Measurements from ENCODE around the gene TBC1D5. TPM values are rescaled to one million over a fixed set of nuclear protein-coding genes. Genes with fewer than 3 reads are reported as not detected.

The TBC1D5 gene
- total RNA-seq, 1 experiment from 2014 or later, result 33.9 TPM

GRCh38 chr3:17204049-17204650 lies 538.3 kb downstream of the TBC1D5 start:
- ChIA-PET RAD21 (ENCODE audit: low non-redundant PET in 1 of 2, low total read pairs in 2 of 2, uncharacterized antibody in 2 of 2, unreplicated experiment in 2 of 2) (no interaction called here), CTCF (no interaction called here), POLR2A (no interaction called here)
- no peak overlapping the region for H3K9ac ChIP-seq (ENCODE audit: low read length)
- TF ChIP-seq SRF (IDR thresholded peaks at IDR 0.05; ENCODE audit: low read depth) (no peak), JUND (IDR thresholded peaks at IDR 0.05) (no peak), SP1 (IDR thresholded peaks at IDR 0.05; ENCODE audit: low read depth) (no peak), EZH2phosphoT487 (IDR thresholded peaks at IDR 0.05; ENCODE audit: borderline replicate concordance) (no peak), YY1 (IDR thresholded peaks at IDR 0.05; ENCODE audit: extremely low read depth, insufficient replicate concordance, low read depth, low read length) (no peak), SIN3A (IDR thresholded peaks at IDR 0.05; ENCODE audit: low read depth) (no peak), POLR2A (IDR thresholded peaks at IDR 0.05; ENCODE audit: borderline replicate concordance, extremely low read depth, insufficient read depth, insufficient read length) (no peak), CBX3 (IDR thresholded peaks at IDR 0.05; ENCODE audit: low read depth) (no peak), CEBPB (IDR thresholded peaks at IDR 0.05; ENCODE audit: low read depth) (no peak), ZNF274 (IDR thresholded peaks at IDR 0.05; ENCODE audit: low read depth, low read length) (no peak), TCF7L2 (IDR thresholded peaks at IDR 0.05; ENCODE audit: borderline replicate concordance, extremely low read depth, insufficient read depth, insufficient read length) (no peak), ELF1 (IDR thresholded peaks at IDR 0.05; ENCODE audit: borderline replicate concordance, low read depth) (no peak)
- TF ChIP-seq, protein P1, sequence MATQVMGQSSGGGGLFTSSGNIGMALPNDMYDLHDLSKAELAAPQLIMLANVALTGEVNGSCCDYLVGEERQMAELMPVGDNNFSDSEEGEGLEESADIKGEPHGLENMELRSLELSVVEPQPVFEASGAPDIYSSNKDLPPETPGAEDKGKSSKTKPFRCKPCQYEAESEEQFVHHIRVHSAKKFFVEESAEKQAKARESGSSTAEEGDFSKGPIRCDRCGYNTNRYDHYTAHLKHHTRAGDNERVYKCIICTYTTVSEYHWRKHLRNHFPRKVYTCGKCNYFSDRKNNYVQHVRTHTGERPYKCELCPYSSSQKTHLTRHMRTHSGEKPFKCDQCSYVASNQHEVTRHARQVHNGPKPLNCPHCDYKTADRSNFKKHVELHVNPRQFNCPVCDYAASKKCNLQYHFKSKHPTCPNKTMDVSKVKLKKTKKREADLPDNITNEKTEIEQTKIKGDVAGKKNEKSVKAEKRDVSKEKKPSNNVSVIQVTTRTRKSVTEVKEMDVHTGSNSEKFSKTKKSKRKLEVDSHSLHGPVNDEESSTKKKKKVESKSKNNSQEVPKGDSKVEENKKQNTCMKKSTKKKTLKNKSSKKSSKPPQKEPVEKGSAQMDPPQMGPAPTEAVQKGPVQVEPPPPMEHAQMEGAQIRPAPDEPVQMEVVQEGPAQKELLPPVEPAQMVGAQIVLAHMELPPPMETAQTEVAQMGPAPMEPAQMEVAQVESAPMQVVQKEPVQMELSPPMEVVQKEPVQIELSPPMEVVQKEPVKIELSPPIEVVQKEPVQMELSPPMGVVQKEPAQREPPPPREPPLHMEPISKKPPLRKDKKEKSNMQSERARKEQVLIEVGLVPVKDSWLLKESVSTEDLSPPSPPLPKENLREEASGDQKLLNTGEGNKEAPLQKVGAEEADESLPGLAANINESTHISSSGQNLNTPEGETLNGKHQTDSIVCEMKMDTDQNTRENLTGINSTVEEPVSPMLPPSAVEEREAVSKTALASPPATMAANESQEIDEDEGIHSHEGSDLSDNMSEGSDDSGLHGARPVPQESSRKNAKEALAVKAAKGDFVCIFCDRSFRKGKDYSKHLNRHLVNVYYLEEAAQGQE (IDR thresholded peaks at IDR 0.05; ENCODE audit: low read depth), result no peak
- H3K4me2 ChIP-seq (ENCODE audit: low read length), result no peak overlapping the region
- no peaks in the 10 kb centered on the region for H3K36me3 ChIP-seq (ENCODE audit: control insufficient read depth in 1 of 2, insufficient read depth in 2 of 2, low read length in 2 of 2)
- H4K20me1 ChIP-seq (ENCODE audit: insufficient read depth), result no peaks in the 10 kb centered on the region
- no TSS peak for BruUV-seq (replicated peaks)
- H3K4me3 ChIP-seq (replicated peaks in 1 of 2; ENCODE audit: low read depth in 1 of 2, low read length in 2 of 2), result no peak overlapping the region
- intact Hi-C loops (cut with micrococcal nuclease), result no loop called here
- no peaks in the 10 kb centered on the region for H3K9me2 ChIP-seq (ENCODE audit: insufficient read depth)
- DNase-seq (ENCODE audit: low read depth, low spot score) (no peak), ATAC-seq (no peak)
- H3K79me2 ChIP-seq (ENCODE audit: insufficient read depth, low read length), result no peaks in the 10 kb centered on the region
- H3K4me1 ChIP-seq (ENCODE audit: control insufficient read depth in 1 of 2, insufficient read depth in 2 of 2, low read length in 2 of 2), result no peaks in the 10 kb centered on the region
- no peak overlapping the region for H3K27ac ChIP-seq (ENCODE audit: low read depth, low read length)
- H2AFZ ChIP-seq (ENCODE audit: low read depth, low read length, poor library complexity, severe bottlenecking), result no peak overlapping the region
- H3K9me3 ChIP-seq (ENCODE audit: control insufficient read depth in 1 of 2, insufficient read depth in 1 of 2, low read depth in 1 of 2, low read length in 2 of 2), result no peaks in the 10 kb centered on the region
- H3K27me3 ChIP-seq (ENCODE audit: insufficient read depth, low read length), result no peaks in the 10 kb centered on the region

Data from HCT116 (cell line).